ENCODE results near the gene PLCB2.

Gene PLCB2

GRCh38 chr15:40325188-40325587, 17.5 kb upstream of the PLCB2 start:
- H3K27ac ChIP-seq = no peak overlapping the region
- H3K4me3 ChIP-seq (ENCODE audit: low read depth, low read length) = no peak overlapping the region

GRCh38 chr15:40323953-40324937, 16.5 kb upstream of the PLCB2 start:
- peak overlapping the region; percentile 56 for H3K27ac ChIP-seq
- H3K4me3 ChIP-seq (ENCODE audit: low read depth, low read length) = peak overlapping the region; percentile 57
- H3K9me3 ChIP-seq (ENCODE audit: severe bottlenecking) = no peaks in the 10 kb centered on the region
- TF ChIP-seq CTCF (IDR thresholded peaks at IDR 0.05; ENCODE audit: low read depth, low read length) = no peak
- H3K27me3 ChIP-seq (ENCODE audit: insufficient read depth, low read depth, severe bottlenecking) = no peaks in the 10 kb centered on the region
- peaks cover 19% of the 10 kb centered on the region for H3K36me3 ChIP-seq
- no peak for DNase-seq

More at GRCh38 chr15:40325188-40325587, 17.5 kb upstream of the PLCB2 start:
- H3K27me3 ChIP-seq (ENCODE audit: insufficient read depth, low read depth, severe bottlenecking) = no peaks in the 10 kb centered on the region
- no peak for TF ChIP-seq CTCF (IDR thresholded peaks at IDR 0.05; ENCODE audit: low read depth, low read length)
- no peak for DNase-seq
- H3K9me3 ChIP-seq (ENCODE audit: severe bottlenecking) = no peaks in the 10 kb centered on the region
- H3K36me3 ChIP-seq = peaks cover 19% of the 10 kb centered on the region

- H3K36me3 ChIP-seq = peaks cover 19% of the 10 kb centered on the region
- peak within 1 kb of the TSS; percentile 57 for H3K4me3 ChIP-seq (ENCODE audit: low read depth, low read length)
- no peaks in the 10 kb centered on the region for H3K27me3 ChIP-seq (ENCODE audit: insufficient read depth, low read depth, severe bottlenecking)
- TF ChIP-seq CTCF (IDR thresholded peaks at IDR 0.05; ENCODE audit: low read depth, low read length) = peak; percentile 50
- H3K9me3 ChIP-seq (ENCODE audit: severe bottlenecking) = no peaks in the 10 kb centered on the region
- H3K27ac ChIP-seq = peak within 1 kb of the TSS; percentile 56
- DNase-seq = peak; percentile 96
Observed at GRCh38 chr15:40323239-40323952, 15.7 kb upstream of the PLCB2 start, which contains the start of gene INAFM2. TSS of gene INAFM2 (plus strand) at chr15:40323692. CDS start at chr15:40324056, 364 bp downstream.

DNA sequence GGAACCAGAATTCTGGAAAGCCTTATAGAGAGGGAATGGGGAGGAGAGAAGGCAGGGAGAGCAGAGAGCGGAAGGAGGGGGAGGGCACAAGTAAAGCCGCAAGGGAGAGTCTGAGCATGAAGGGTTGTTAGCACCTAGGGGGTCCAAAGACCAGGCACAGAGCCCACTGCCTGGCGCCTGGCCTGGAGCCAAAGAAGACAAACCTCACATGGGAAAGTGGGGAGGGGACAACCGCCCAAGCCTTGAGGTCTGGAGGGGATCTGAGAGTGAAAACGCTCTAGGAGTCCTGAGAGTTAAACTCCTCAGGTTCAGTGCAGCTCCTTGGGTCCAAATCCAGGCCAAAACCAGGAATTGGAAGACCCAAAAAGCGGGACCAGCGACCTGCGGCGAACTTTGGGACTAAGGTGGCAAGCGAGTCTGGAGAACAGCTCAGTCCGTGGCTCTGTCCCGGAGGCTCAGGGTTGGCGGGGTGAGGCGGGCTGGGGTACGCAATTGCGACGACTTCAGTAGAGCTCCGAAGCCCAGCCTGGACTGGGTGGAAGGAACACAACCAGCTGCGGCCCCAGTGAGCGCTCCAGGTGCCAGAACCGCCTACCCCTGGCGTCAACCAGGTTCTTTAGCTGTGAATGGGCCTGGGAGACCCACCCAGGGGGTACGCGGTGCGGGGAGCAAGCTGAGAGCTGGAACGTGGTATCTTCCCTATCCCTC, 14.9 kb upstream of the PLCB2 start:
- peaks cover 19% of the 10 kb centered on the region for H3K36me3 ChIP-seq
- H3K27ac ChIP-seq = peak overlapping the region; percentile 52
- no peak for TF ChIP-seq CTCF (IDR thresholded peaks at IDR 0.05; ENCODE audit: low read depth, low read length)
- no peak for DNase-seq
- H3K9me3 ChIP-seq (ENCODE audit: severe bottlenecking) = no peaks in the 10 kb centered on the region
- H3K4me3 ChIP-seq (ENCODE audit: low read depth, low read length) = peak overlapping the region; percentile 50
- no peaks in the 10 kb centered on the region for H3K27me3 ChIP-seq (ENCODE audit: insufficient read depth, low read depth, severe bottlenecking)

DNA sequence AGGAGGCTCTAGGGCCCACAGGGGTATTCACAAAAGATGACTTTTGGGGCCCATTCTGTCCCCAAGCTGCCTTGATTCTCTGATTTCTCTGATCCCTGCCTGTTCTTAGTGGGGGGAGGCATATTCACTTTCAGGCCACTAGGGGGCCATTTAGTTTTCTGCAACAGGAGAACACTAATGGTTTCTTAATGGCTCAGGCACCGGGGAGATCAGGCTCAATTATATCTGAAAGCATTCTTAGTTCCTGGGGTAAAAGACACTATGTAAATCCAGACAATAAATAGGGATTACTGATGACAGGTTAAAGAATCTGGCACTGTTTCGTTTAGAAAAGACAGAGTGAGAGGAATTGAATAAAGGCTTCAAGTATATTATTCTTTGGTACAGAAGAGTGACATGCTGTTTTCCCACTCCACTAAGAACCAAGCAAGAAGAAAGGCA, 13.2 kb upstream of the PLCB2 start:
- H3K27me3 ChIP-seq (ENCODE audit: insufficient read depth, low read depth, severe bottlenecking) = no peaks in the 10 kb centered on the region

More for the DNA sequence above, 13.2 kb upstream of the PLCB2 start:
- peak; percentile 73 for TF ChIP-seq CTCF (IDR thresholded peaks at IDR 0.05; ENCODE audit: low read depth, low read length)
- H3K9me3 ChIP-seq (ENCODE audit: severe bottlenecking) = no peaks in the 10 kb centered on the region
- no peak overlapping the region for H3K4me3 ChIP-seq (ENCODE audit: low read depth, low read length)
- DNase-seq = peak; percentile 79
- H3K36me3 ChIP-seq = peaks cover 6% of the 10 kb centered on the region; the same call in 1 of the 2 replicates
- no peak overlapping the region for H3K27ac ChIP-seq
